Adipocyte (in vitro differentiated cells): ENCODE results near the gene AGMO.
A peak's percentile ranks its signal among the peaks of the same experiment; 100 is the strongest.

ENCODE experiments used
- DNase-seq: peaks from one replicate; pipeline ENCODE4 v3.0.0-alpha.2; 2015; ENCODE audit warnings: low read depth
- H3K27me3 ChIP-seq: replicated peaks from 2 replicates; pipeline ENCODE4 v1.7.0; 2013; ENCODE audit warnings: mild to moderate bottlenecking, low read length, moderate library complexity; ENCODE audit not compliant: control insufficient read depth, insufficient read depth
- H3K36me3 ChIP-seq: 2 replicates; pipeline ENCODE4 v1.7.0; 2013; ENCODE audit warnings: low read length, mild to moderate bottlenecking, moderate library complexity; ENCODE audit not compliant: control insufficient read depth, insufficient read depth, severe bottlenecking
- H3K4me1 ChIP-seq: 2 replicates; pipeline ENCODE4 v1.7.0; 2013; ENCODE audit warnings: mild to moderate bottlenecking, low read length, moderate library complexity; ENCODE audit not compliant: control insufficient read depth, insufficient read depth
- H3K4me3 ChIP-seq: 2 replicates; pipeline ENCODE4 v1.7.0; 2013; ENCODE audit warnings: mild to moderate bottlenecking, low read length, moderate library complexity
- H3K9ac ChIP-seq: 2 replicates; pipeline ENCODE4 v1.7.0; 2013; ENCODE audit warnings: mild to moderate bottlenecking, low read length, moderate library complexity
- H3K9me3 ChIP-seq: 2 replicates; pipeline ENCODE4 v1.7.0; 2013; ENCODE audit warnings: mild to moderate bottlenecking, low read length, moderate library complexity; ENCODE audit not compliant: control insufficient read depth

Gene AGMO

GRCh38 chr7:15352421-15353206 lies 209.2 kb downstream of the AGMO start:
- H3K4me3 ChIP-seq = no peak overlapping the region
- H3K4me1 ChIP-seq = no peaks in the 10 kb centered on the region
- H3K36me3 ChIP-seq = no peaks in the 10 kb centered on the region
- no peaks in the 10 kb centered on the region for H3K27me3 ChIP-seq
- no peak overlapping the region for H3K9ac ChIP-seq
- no peak for DNase-seq
- H3K9me3 ChIP-seq = no peaks in the 10 kb centered on the region

- Histone ChIP-seq H3K9ac (no peak overlapping the region), H3K9me3 (no peaks in the 10 kb centered on the region), H3K4me1 (no peaks in the 10 kb centered on the region), H3K36me3 (no peaks in the 10 kb centered on the region), H3K27me3 (no peaks in the 10 kb centered on the region), H3K4me3 (no peak overlapping the region)
- DNase-seq = no peak
Observed at GRCh38 chr7:15345216-15345615, 216.6 kb downstream of the AGMO start.

GRCh38 chr7:15341817-15342216 lies 220.0 kb downstream of the AGMO start:
- Histone ChIP-seq H3K27me3 (no peaks in the 10 kb centered on the region), H3K9me3 (peaks cover 9% of the 10 kb centered on the region), H3K4me1 (no peaks in the 10 kb centered on the region), H3K9ac (no peak overlapping the region), H3K36me3 (no peaks in the 10 kb centered on the region), H3K4me3 (no peak overlapping the region)
- DNase-seq = no peak

GRCh38 chr7:15336146-15336545 lies 225.7 kb downstream of the AGMO start:
- H3K36me3 ChIP-seq = no peaks in the 10 kb centered on the region

GRCh38 chr7:15335390-15335789 lies 226.4 kb downstream of the AGMO start:
- Histone ChIP-seq H3K4me3 (no peak overlapping the region), H3K27me3 (no peaks in the 10 kb centered on the region), H3K36me3 (no peaks in the 10 kb centered on the region), H3K4me1 (no peaks in the 10 kb centered on the region), H3K9ac (no peak overlapping the region), H3K9me3 (peaks cover 9% of the 10 kb centered on the region)
- no peak for DNase-seq

More at GRCh38 chr7:15336146-15336545, 225.7 kb downstream of the AGMO start:
- peak; percentile 34 for DNase-seq
- no peak overlapping the region for H3K9ac ChIP-seq
- H3K4me3 ChIP-seq = no peak overlapping the region
- H3K9me3 ChIP-seq = peaks cover 9% of the 10 kb centered on the region
- no peaks in the 10 kb centered on the region for H3K27me3 ChIP-seq
- no peaks in the 10 kb centered on the region for H3K4me1 ChIP-seq

- H3K4me1 ChIP-seq = no peaks in the 10 kb centered on the region
- H3K9me3 ChIP-seq = peaks cover 9% of the 10 kb centered on the region
- H3K27me3 ChIP-seq = no peaks in the 10 kb centered on the region
- DNase-seq = no peak
- H3K4me3 ChIP-seq = no peak overlapping the region
- H3K36me3 ChIP-seq = no peaks in the 10 kb centered on the region
- no peak overlapping the region for H3K9ac ChIP-seq
Observed at GRCh38 chr7:15334536-15335263, 227.1 kb downstream of the AGMO start.

GRCh38 chr7:15332956-15333355 lies 228.9 kb downstream of the AGMO start:
- no peak for DNase-seq
- Histone ChIP-seq H3K9ac (no peak overlapping the region), H3K9me3 (no peaks in the 10 kb centered on the region), H3K27me3 (no peaks in the 10 kb centered on the region), H3K4me1 (no peaks in the 10 kb centered on the region), H3K36me3 (no peaks in the 10 kb centered on the region), H3K4me3 (no peak overlapping the region)

- Histone ChIP-seq H3K9ac (no peak overlapping the region), H3K4me1 (no peaks in the 10 kb centered on the region), H3K27me3 (no peaks in the 10 kb centered on the region), H3K4me3 (no peak overlapping the region), H3K9me3 (no peaks in the 10 kb centered on the region), H3K36me3 (no peaks in the 10 kb centered on the region)
- DNase-seq = peak; percentile 21
Observed at GRCh38 chr7:15330943-15331342, 230.9 kb downstream of the AGMO start.

GRCh38 chr7:15327001-15327400 lies 234.8 kb downstream of the AGMO start:
- Histone ChIP-seq H3K4me1 (peaks cover 2% of the 10 kb centered on the region), H3K9me3 (peaks cover 7% of the 10 kb centered on the region), H3K4me3 (no peak overlapping the region), H3K27me3 (no peaks in the 10 kb centered on the region), H3K36me3 (no peaks in the 10 kb centered on the region), H3K9ac (no peak overlapping the region)
- no peak for DNase-seq

GRCh38 chr7:15326044-15326644 lies 235.7 kb downstream of the AGMO start:
- peak; percentile 76 for DNase-seq
- Histone ChIP-seq H3K4me1 (peaks cover 2% of the 10 kb centered on the region), H3K4me3 (no peak overlapping the region), H3K9me3 (peaks cover 7% of the 10 kb centered on the region), H3K27me3 (no peaks in the 10 kb centered on the region), H3K36me3 (no peaks in the 10 kb centered on the region), H3K9ac (no peak overlapping the region)

- no peak for DNase-seq
- H3K36me3 ChIP-seq = no peaks in the 10 kb centered on the region
- no peaks in the 10 kb centered on the region for H3K27me3 ChIP-seq
- no peak overlapping the region for H3K9ac ChIP-seq
- peaks cover 2% of the 10 kb centered on the region for H3K4me1 ChIP-seq
- H3K9me3 ChIP-seq = peaks cover 7% of the 10 kb centered on the region
- H3K4me3 ChIP-seq = no peak overlapping the region
Observed at GRCh38 chr7:15323550-15323949, 238.3 kb downstream of the AGMO start.
